ENCODE measurements around the gene PLEKHG4B. TPM values are rescaled to one million over a fixed set of nuclear protein-coding genes. Genes with fewer than 3 reads are reported as not detected.
"Not testable (repeated sequence)": the region's sequence is repeated elsewhere in the genome, so short reads cannot be mapped to it uniquely, and the experiment has no call there.

The PLEKHG4B gene
- polyA plus RNA-seq, 1 of the 3 experiments (the other 2 are of a cell fraction) = 0.18 TPM

- Histone ChIP-seq H4K20me1 (ENCODE audit: insufficient read depth) (no peaks in the 10 kb centered on the region), H3K9me3 (no peaks in the 10 kb centered on the region), H3K27me3 (ENCODE audit: insufficient read depth) (peaks cover 16% of the 10 kb centered on the region; the same call in 1 of the 2 replicates), H3K27ac (ENCODE audit: low read depth in 2 of 2, low read length in 1 of 2) (no peak overlapping the region; a peak in 1 of 4 replicates), H3K4me2 (no peak overlapping the region), H3K4me3 (ENCODE audit: low read depth in 2 of 2, low read length in 1 of 2) (no peak overlapping the region), H3K79me2 (ENCODE audit: insufficient read depth) (no peaks in the 10 kb centered on the region), H3F3A (replicated peaks; ENCODE audit: insufficient read depth) (no peaks in the 10 kb centered on the region), H3K4me1 (ENCODE audit: control insufficient read depth in 1 of 2, insufficient read depth in 2 of 2, low read depth in 1 of 2, low read length in 1 of 2) (peaks cover 0 to 7% of the 10 kb centered on the region in 2 experiments; a peak in 1 of 4 replicates), H3K36me3 (replicated peaks in 1 of 2; ENCODE audit: control insufficient read depth in 1 of 2, insufficient read depth in 2 of 2, low read length in 1 of 2) (no peaks in the 10 kb centered on the region), H3K9ac (no peak overlapping the region), H2AFZ (ENCODE audit: low read depth) (no peak overlapping the region), H3K9me2 (no peaks in the 10 kb centered on the region)
- POLR2A ChIA-PET = no interaction called here
- DNase-seq = no peak
- CTCF ChIA-PET = no interaction called here
- WGBS (ENCODE audit: low lambda C conversion rate) = 67% methylated on average over 11 of the region's 15 CpGs
- TF ChIP-seq USF2 (IDR thresholded peaks at IDR 0.05; ENCODE audit: borderline replicate concordance, low read depth, low read length) (no peak), GATA2 (CRISPR knock-in tag; IDR thresholded peaks at IDR 0.05) (no peak)
Measured at GRCh38 chr5:102411-103043, 10.6 kb downstream of the PLEKHG4B start.

GRCh38 chr5:104106-104505 is 12.1 kb downstream of the PLEKHG4B start:
- H3K9me3 ChIP-seq; H3K36me3 ChIP-seq (replicated peaks in 1 of 2; ENCODE audit: control insufficient read depth in 1 of 2, insufficient read depth in 2 of 2, low read length in 1 of 2); H3K9ac ChIP-seq; H3K4me2 ChIP-seq; H3K9me2 ChIP-seq; H3K79me2 ChIP-seq (ENCODE audit: insufficient read depth); CTCF ChIA-PET; POLR2A ChIA-PET; DNase-seq; H3F3A ChIP-seq (replicated peaks; ENCODE audit: insufficient read depth); H3K4me1 ChIP-seq (ENCODE audit: control insufficient read depth in 1 of 2, insufficient read depth in 2 of 2, low read depth in 1 of 2, low read length in 1 of 2); H3K27ac ChIP-seq (ENCODE audit: low read depth in 2 of 2, low read length in 1 of 2); H4K20me1 ChIP-seq (ENCODE audit: insufficient read depth); H2AFZ ChIP-seq (ENCODE audit: low read depth); H3K4me3 ChIP-seq (ENCODE audit: low read depth in 2 of 2, low read length in 1 of 2): not testable (repeated sequence)
- peaks cover 16% of the 10 kb centered on the region; the same call in 1 of the 2 replicates for H3K27me3 ChIP-seq (ENCODE audit: insufficient read depth)
- WGBS (ENCODE audit: low lambda C conversion rate) = 56% methylated on average over 9 of the region's 9 CpGs

- Histone ChIP-seq H4K20me1 (ENCODE audit: insufficient read depth) (no peaks in the 10 kb centered on the region), H3K4me1 (ENCODE audit: control insufficient read depth in 1 of 2, insufficient read depth in 2 of 2, low read depth in 1 of 2, low read length in 1 of 2) (peaks cover 0 to 7% of the 10 kb centered on the region in 2 experiments; a peak in 1 of 4 replicates), H3K27me3 (ENCODE audit: insufficient read depth) (peaks cover 16% of the 10 kb centered on the region; the same call in 1 of the 2 replicates)
Measured at GRCh38 chr5:104778-105296, 12.9 kb downstream of the PLEKHG4B start.

More at GRCh38 chr5:104778-105296, 12.9 kb downstream of the PLEKHG4B start:
- CTCF ChIA-PET = no interaction called here
- no peak for DNase-seq
- H3K27ac ChIP-seq (ENCODE audit: low read depth in 2 of 2, low read length in 1 of 2) = no peak overlapping the region
- no peak overlapping the region for H2AFZ ChIP-seq (ENCODE audit: low read depth)
- H3K36me3 ChIP-seq (replicated peaks in 1 of 2; ENCODE audit: control insufficient read depth in 1 of 2, insufficient read depth in 2 of 2, low read length in 1 of 2) = no peaks in the 10 kb centered on the region
- H3F3A ChIP-seq (replicated peaks; ENCODE audit: insufficient read depth) = no peaks in the 10 kb centered on the region
- H3K9me2 ChIP-seq = no peaks in the 10 kb centered on the region
- H3K4me2 ChIP-seq = no peak overlapping the region
- H3K9ac ChIP-seq = no peak overlapping the region
- H3K4me3 ChIP-seq (ENCODE audit: low read depth in 2 of 2, low read length in 1 of 2) = no peak overlapping the region
- TF ChIP-seq EP300 (IDR thresholded peaks at IDR 0.05; ENCODE audit: borderline replicate concordance in 1 of 2, low read depth in 1 of 2, low read length in 1 of 2) = no peak
- TF ChIP-seq FOSL2 (IDR thresholded peaks at IDR 0.05; ENCODE audit: borderline replicate concordance, low read depth) = no peak
- no peak for TF ChIP-seq ZBTB33 (IDR thresholded peaks at IDR 0.05; ENCODE audit: borderline replicate concordance, low read depth)
- H3K9me3 ChIP-seq = no peaks in the 10 kb centered on the region
- H3K79me2 ChIP-seq (ENCODE audit: insufficient read depth) = no peaks in the 10 kb centered on the region
- POLR2A ChIA-PET = no interaction called here
- 55% methylated on average over 4 of the region's 6 CpGs for WGBS (ENCODE audit: low lambda C conversion rate)

Measured in SK-N-SH (cell line).